ENCODE data around the gene ARHGAP22. TPM values are rescaled to one million over a fixed set of nuclear protein-coding genes. Genes with fewer than 3 reads are reported as not detected.

The ARHGAP22 gene
- total RNA-seq: 1 to 10 TPM in 2 of 4 donors, under 1 TPM in 1, not detected in 1; 0.26 to 3.6 (median 3.0) TPM

- H3K27ac ChIP-seq: no peak within 1 kb of the TSS
- DNase-seq: peak in 1 of 2 donors; percentile 47
- no peaks in the 10 kb centered on the region for H3K4me1 ChIP-seq
- intact Hi-C loops (cut with DNase I; ENCODE audit: low total_unique reads): no loop called here
- H3K9me3 ChIP-seq: no peaks in the 10 kb centered on the region
- no peaks in the 10 kb centered on the region for H3K36me3 ChIP-seq
- no peaks in the 10 kb centered on the region for H3K27me3 ChIP-seq
- peak within 1 kb of the TSS; percentile 25 to 40 for H3K4me3 ChIP-seq
- TF ChIP-seq POLR2A (IDR thresholded peaks at IDR 0.05) (no peak), CTCF (IDR thresholded peaks at IDR 0.05) (no peak)
These were observed at the start of gene ARHGAP22 for GRCh38 chr10:48604991-48605508. Gene ARHGAP22, minus strand, starts transcription at chr10:48605073. Its CDS starts 277 bp downstream, at chr10:48604796.

- Histone ChIP-seq H3K27ac (no peak overlapping the region), H3K9me3 (no peaks in the 10 kb centered on the region), H3K4me1 (peaks cover 0 to 4% of the 10 kb centered on the region in 2 donors), H3K27me3 (no peaks in the 10 kb centered on the region), H3K36me3 (no peaks in the 10 kb centered on the region), H3K4me3 (no peak overlapping the region)
- DNase-seq: no peak
- no peak for TF ChIP-seq CTCF (IDR thresholded peaks at IDR 0.05)
- no peak for TF ChIP-seq POLR2A (IDR thresholded peaks at IDR 0.05)
- intact Hi-C loops (cut with DNase I; ENCODE audit: low total_unique reads): loop anchor here (10.0 kb wide), 1 partner anchor 289 kb away; no protein-coding TSS in a partner anchor
These were observed 49.2 kb upstream of the ARHGAP22 start for GRCh38 chr10:48653944-48654698.

- Histone ChIP-seq H3K4me1 (peaks cover 0 to 4% of the 10 kb centered on the region in 2 donors), H3K9me3 (no peaks in the 10 kb centered on the region), H3K27me3 (no peaks in the 10 kb centered on the region), H3K36me3 (no peaks in the 10 kb centered on the region), H3K27ac (no peak overlapping the region), H3K4me3 (no peak overlapping the region)
- no peak for DNase-seq
- intact Hi-C loops (cut with DNase I; ENCODE audit: low total_unique reads): loop anchor here (10.0 kb wide), 1 partner anchor 289 kb away; no protein-coding TSS in a partner anchor
- TF ChIP-seq CTCF (IDR thresholded peaks at IDR 0.05) (no peak), POLR2A (IDR thresholded peaks at IDR 0.05) (no peak)
These were observed 48.5 kb upstream of the ARHGAP22 start for GRCh38 chr10:48653347-48653746.

GRCh38 chr10:48652344-48652743, 47.5 kb upstream of the ARHGAP22 start:
- no peaks in the 10 kb centered on the region for H3K27me3 ChIP-seq
- H3K36me3 ChIP-seq: no peaks in the 10 kb centered on the region
- H3K9me3 ChIP-seq: no peaks in the 10 kb centered on the region
- peaks cover 0 to 4% of the 10 kb centered on the region in 2 donors for H3K4me1 ChIP-seq
- DNase-seq: no peak
- TF ChIP-seq CTCF (IDR thresholded peaks at IDR 0.05): no peak
- TF ChIP-seq POLR2A (IDR thresholded peaks at IDR 0.05): no peak
- no peak overlapping the region for H3K27ac ChIP-seq
- intact Hi-C loops (cut with DNase I; ENCODE audit: low total_unique reads): loop anchor here (10.0 kb wide), 1 partner anchor 288 kb away; no protein-coding TSS in a partner anchor
- H3K4me3 ChIP-seq: no peak overlapping the region

- no peak for TF ChIP-seq CTCF (IDR thresholded peaks at IDR 0.05)
- no peak for TF ChIP-seq POLR2A (IDR thresholded peaks at IDR 0.05)
- H3K4me3 ChIP-seq: no peak overlapping the region
- H3K4me1 ChIP-seq: peaks cover 0 to 4% of the 10 kb centered on the region in 2 donors
- H3K27ac ChIP-seq: no peak overlapping the region
- no peaks in the 10 kb centered on the region for H3K27me3 ChIP-seq
- intact Hi-C loops (cut with DNase I; ENCODE audit: low total_unique reads): loop anchor here (10.0 kb wide), 1 partner anchor 287 kb away; no protein-coding TSS in a partner anchor
- no peaks in the 10 kb centered on the region for H3K9me3 ChIP-seq
- H3K36me3 ChIP-seq: no peaks in the 10 kb centered on the region
- DNase-seq: no peak
These were observed 47.0 kb upstream of the ARHGAP22 start for GRCh38 chr10:48651839-48652238.
